DLD1 (cell line): Measurements from ENCODE around the gene STIMATE.

Experiments
- in situ Hi-C: cut with HindIII; loops from 2 replicates; pipeline ENCODE4 v1.10.0; 2017; ENCODE audit warnings: low sequenced_read_pairs

The STIMATE gene

GRCh38 chr3:52872245-52872644, 25.1 kb downstream of the STIMATE start:
- in situ Hi-C loops, result no loop called here

GRCh38 chr3:52871761-52872160, 25.6 kb downstream of the STIMATE start:
- in situ Hi-C loops, result no loop called here

GRCh38 chr3:52870471-52870870, 26.9 kb downstream of the STIMATE start:
- in situ Hi-C loops, result no loop called here

- in situ Hi-C loops, result no loop called here
Measured at GRCh38 chr3:52866427-52866826, 30.9 kb downstream of the STIMATE start.

- in situ Hi-C loops, result no loop called here
Measured at GRCh38 chr3:52865994-52866393, 31.4 kb downstream of the STIMATE start.

GRCh38 chr3:52860424-52860768, 37.0 kb downstream of the STIMATE start:
- in situ Hi-C loops, result no loop called here

- in situ Hi-C loops, result no loop called here
Measured at GRCh38 chr3:52859686-52860423, 37.5 kb downstream of the STIMATE start.

- in situ Hi-C loops, result no loop called here
Measured at GRCh38 chr3:52857864-52858263, 39.5 kb downstream of the STIMATE start.

- in situ Hi-C loops, result no loop called here
Measured at GRCh38 chr3:52857133-52857532, 40.2 kb downstream of the STIMATE start.

- in situ Hi-C loops, result no loop called here
Measured at GRCh38 chr3:52856666-52857065, 40.7 kb downstream of the STIMATE start.

- in situ Hi-C loops, result no loop called here
Measured at GRCh38 chr3:52854013-52854412, 43.3 kb downstream of the STIMATE start.

GRCh38 chr3:52852419-52852818, 44.9 kb downstream of the STIMATE start:
- in situ Hi-C loops, result no loop called here

- in situ Hi-C loops, result no loop called here
Measured at GRCh38 chr3:52851348-52851747, 46.0 kb downstream of the STIMATE start.

- in situ Hi-C loops, result no loop called here
Measured at GRCh38 chr3:52849656-52850055, 47.7 kb downstream of the STIMATE start.

GRCh38 chr3:52848617-52849016, 48.7 kb downstream of the STIMATE start:
- in situ Hi-C loops, result no loop called here

- in situ Hi-C loops, result no loop called here
Measured at GRCh38 chr3:52847726-52848125, 49.6 kb downstream of the STIMATE start.

- in situ Hi-C loops, result no loop called here
Measured at GRCh38 chr3:52847241-52847640, 50.1 kb downstream of the STIMATE start.

- in situ Hi-C loops, result no loop called here
Measured at GRCh38 chr3:52846432-52846965, 50.8 kb downstream of the STIMATE start.

GRCh38 chr3:52845691-52846431, 51.5 kb downstream of the STIMATE start:
- in situ Hi-C loops, result no loop called here

- in situ Hi-C loops, result no loop called here
Measured at GRCh38 chr3:52845157-52845556, 52.2 kb downstream of the STIMATE start.

- in situ Hi-C loops, result no loop called here
Measured at GRCh38 chr3:52844290-52844975, 52.9 kb downstream of the STIMATE start.

- in situ Hi-C loops, result no loop called here
Measured at GRCh38 chr3:52843881-52844280, 53.5 kb downstream of the STIMATE start.
